HEK293 (cell line): Measurements from ENCODE around the gene PSMC2.

Experiments
- CTCF ChIA-PET: fragments of 350-600 bp; formaldehyde crosslinking; extraction: SDS; loops from one replicate; lab custom pipeline; 2021; ENCODE audit warnings: antibody characterized with exemption; lab: Yijun Ruan, JAX
- POLR2A ChIA-PET: fragments of 300-600 bp; formaldehyde crosslinking; extraction: SDS; loops from one replicate; lab custom pipeline; 2020; ENCODE audit warnings: antibody characterized with exemption, inconsistent platforms; lab: Yijun Ruan, JAX
- H3K27ac ChIP-seq: fragments of 200-500 bp; sonication (Bioruptor generic); 2 replicates; pipeline ENCODE4 v1.5.1; 2014; ENCODE audit warnings: low read depth, low read length, control low read depth, inconsistent platforms; ENCODE audit errors: extremely low read depth
- H3K36me3 ChIP-seq, 2 experiments: fragments of 200-500 bp in 1 of 2; sonication (Bioruptor generic) in 1 of 2; 1 replicate in 1 of 2; 2 replicates in 1 of 2; pipeline ENCODE4 v1.5.1; 2014 to 2017; ENCODE audit warnings: inconsistent platforms in 2 of 2, low read length in 2 of 2; ENCODE audit not compliant: control insufficient read depth in 2 of 2, insufficient read depth in 1 of 2
- H3K4me1 ChIP-seq: fragments of 200-500 bp; sonication (Bioruptor generic); 2 replicates; pipeline ENCODE4 v1.5.1; 2014; ENCODE audit warnings: mild to moderate bottlenecking, low read length, inconsistent platforms; ENCODE audit not compliant: control insufficient read depth, insufficient read depth
- H3K4me3 ChIP-seq: 2 replicates; pipeline ENCODE4 v1.5.1; 2011; ENCODE audit warnings: low read depth, mild to moderate bottlenecking, control low read depth, low read length, moderate library complexity
- H3K9me3 ChIP-seq: fragments of 200-500 bp; sonication (Bioruptor generic); 2 replicates; pipeline ENCODE4 v1.5.1; 2014; ENCODE audit warnings: low read depth, low read length, inconsistent platforms; ENCODE audit not compliant: control insufficient read depth, insufficient read depth
- GLI4 ChIP-seq: fragments of 450-650 bp; formaldehyde crosslinking; IDR thresholded peaks from 2 replicates; pipeline ENCODE4 v1.5.1; 2016; ENCODE audit warnings: missing biosample characterization, missing genetic modification characterization
- HOXA7 ChIP-seq: sonication (generic); formaldehyde crosslinking; IDR thresholded peaks from 2 replicates; pipeline ENCODE4 v1.8.1; 2022; ENCODE audit warnings: missing genetic modification reagents, borderline replicate concordance
- HOXD13 ChIP-seq: sonication (generic); formaldehyde crosslinking; IDR thresholded peaks from 2 replicates; pipeline ENCODE4 v1.8.0; 2022; ENCODE audit warnings: missing genetic modification reagents, borderline replicate concordance
- SP2 ChIP-seq: fragments of 450-650 bp; formaldehyde crosslinking; IDR thresholded peaks from 2 replicates; pipeline ENCODE4 v1.5.1; 2016; ENCODE audit warnings: missing biosample characterization, missing genetic modification characterization
- ZBTB21 ChIP-seq: fragments of 450-650 bp; formaldehyde crosslinking; IDR thresholded peaks from 2 replicates; pipeline ENCODE4 v1.5.1; 2017; ENCODE audit warnings: missing biosample characterization, missing genetic modification characterization
- ZBTB48 ChIP-seq: fragments of 450-650 bp; formaldehyde crosslinking; IDR thresholded peaks from 2 replicates; pipeline ENCODE4 v1.5.1; 2016; ENCODE audit warnings: missing biosample characterization, missing genetic modification characterization
- ZFHX2 ChIP-seq: fragments of 450-650 bp; formaldehyde crosslinking; conservative IDR thresholded peaks from 2 replicates; pipeline ENCODE4 v1.5.1; 2016; ENCODE audit warnings: missing biosample characterization, missing genetic modification characterization
- ZNF114 ChIP-seq: fragments of 450-650 bp; formaldehyde crosslinking; IDR thresholded peaks from 2 replicates; pipeline ENCODE4 v1.5.0; 2017; ENCODE audit warnings: missing biosample characterization, missing genetic modification characterization
- ZNF133 ChIP-seq: fragments of 450-650 bp; formaldehyde crosslinking; IDR thresholded peaks from 2 replicates; pipeline ENCODE4 v1.5.1; 2016; ENCODE audit warnings: missing biosample characterization, missing genetic modification characterization
- ZNF155 ChIP-seq: fragments of 450-650 bp; formaldehyde crosslinking; IDR thresholded peaks from 2 replicates; pipeline ENCODE4 v1.5.1; 2016; ENCODE audit warnings: missing biosample characterization, missing genetic modification characterization
- ZNF16 ChIP-seq: fragments of 450-650 bp; formaldehyde crosslinking; IDR thresholded peaks from 2 replicates; pipeline ENCODE4 v1.5.1; 2016; ENCODE audit warnings: low read depth, missing biosample characterization, missing genetic modification characterization
- ZNF169 ChIP-seq: fragments of 450-650 bp; formaldehyde crosslinking; IDR thresholded peaks from 2 replicates; pipeline ENCODE4 v1.5.1; 2016; ENCODE audit warnings: missing biosample characterization, missing genetic modification characterization
- ZNF175 ChIP-seq: fragments of 450-650 bp; formaldehyde crosslinking; IDR thresholded peaks from 2 replicates; pipeline ENCODE4 v1.5.1; 2016; ENCODE audit warnings: missing biosample characterization, missing genetic modification characterization
- ZNF266 ChIP-seq: fragments of 450-650 bp; formaldehyde crosslinking; IDR thresholded peaks from 2 replicates; pipeline ENCODE4 v1.5.1; 2016; ENCODE audit warnings: missing biosample characterization, missing genetic modification characterization, low read depth
- ZNF510 ChIP-seq: fragments of 450-650 bp; formaldehyde crosslinking; IDR thresholded peaks from 2 replicates; pipeline ENCODE4 v1.5.1; 2018; ENCODE audit warnings: mild to moderate bottlenecking, missing genetic modification characterization, missing biosample characterization; ENCODE audit not compliant: insufficient replicate concordance
- ZNF596 ChIP-seq: fragments of 450-650 bp; IDR thresholded peaks from 2 replicates; pipeline ENCODE4 v1.5.0; 2018; ENCODE audit warnings: missing biosample characterization, mild to moderate bottlenecking, missing genetic modification characterization, moderate library complexity
- ZNF677 ChIP-seq: fragments of 450-650 bp; IDR thresholded peaks from 2 replicates; pipeline ENCODE4 v1.5.0; 2018; ENCODE audit warnings: missing biosample characterization, mild to moderate bottlenecking, missing genetic modification characterization, moderate library complexity
- TF ChIP-seq, protein P1 (sequence below): fragments of 450-650 bp; formaldehyde crosslinking; IDR thresholded peaks from 2 replicates; pipeline ENCODE4 v1.5.1; 2016; ENCODE audit warnings: missing biosample characterization, missing genetic modification characterization
- TF ChIP-seq, protein P2 (sequence below): fragments of 450-650 bp; formaldehyde crosslinking; IDR thresholded peaks from 2 replicates; pipeline ENCODE4; 2016; ENCODE audit warnings: missing biosample characterization, missing genetic modification characterization
- TF ChIP-seq, protein P3 (sequence below): fragments of 450-650 bp; formaldehyde crosslinking; IDR thresholded peaks from 2 replicates; pipeline ENCODE4 v1.5.0; 2017; ENCODE audit warnings: missing biosample characterization, missing genetic modification characterization, borderline replicate concordance
- TF ChIP-seq, protein P4 (sequence below): fragments of 450-650 bp; formaldehyde crosslinking; IDR thresholded peaks from 2 replicates; pipeline ENCODE4 v1.5.1; 2016; ENCODE audit warnings: missing biosample characterization, missing genetic modification characterization

The PSMC2 gene

GRCh38 chr7:103381280-103382031, 34.0 kb downstream of the PSMC2 start:
- no peak overlapping the region for H3K27ac ChIP-seq
- ChIA-PET CTCF (no interaction called here), POLR2A (no interaction called here)
- no peaks in the 10 kb centered on the region for H3K4me1 ChIP-seq
- no peaks in the 10 kb centered on the region for H3K9me3 ChIP-seq
- TF ChIP-seq ZNF175 (no peak), ZNF169 (tag by site-specific recombination) (no peak), ZNF114 (tag by site-specific recombination) (no peak), GLI4 (tag by site-specific recombination) (no peak), ZNF155 (tag by site-specific recombination) (no peak), ZNF266 (no peak), ZNF16 (no peak), ZBTB48 (tag by site-specific recombination) (0 out of 2 replicates have a peak, but pooled peaks have one; percentile 19), ZNF596 (no peak), ZBTB21 (no peak), SP2 (no peak), ZFHX2 (tag by site-specific recombination) (0 out of 2 replicates have a peak, but pooled peaks have one; percentile 27), ZNF133 (tag by site-specific recombination) (no peak), ZNF677 (tag by site-specific recombination) (no peak), ZNF510 (tag by site-specific recombination) (no peak), HOXD13 (CRISPR knock-in tag) (no peak), HOXA7 (CRISPR knock-in tag) (no peak)
- TF ChIP-seq, protein P1, sequence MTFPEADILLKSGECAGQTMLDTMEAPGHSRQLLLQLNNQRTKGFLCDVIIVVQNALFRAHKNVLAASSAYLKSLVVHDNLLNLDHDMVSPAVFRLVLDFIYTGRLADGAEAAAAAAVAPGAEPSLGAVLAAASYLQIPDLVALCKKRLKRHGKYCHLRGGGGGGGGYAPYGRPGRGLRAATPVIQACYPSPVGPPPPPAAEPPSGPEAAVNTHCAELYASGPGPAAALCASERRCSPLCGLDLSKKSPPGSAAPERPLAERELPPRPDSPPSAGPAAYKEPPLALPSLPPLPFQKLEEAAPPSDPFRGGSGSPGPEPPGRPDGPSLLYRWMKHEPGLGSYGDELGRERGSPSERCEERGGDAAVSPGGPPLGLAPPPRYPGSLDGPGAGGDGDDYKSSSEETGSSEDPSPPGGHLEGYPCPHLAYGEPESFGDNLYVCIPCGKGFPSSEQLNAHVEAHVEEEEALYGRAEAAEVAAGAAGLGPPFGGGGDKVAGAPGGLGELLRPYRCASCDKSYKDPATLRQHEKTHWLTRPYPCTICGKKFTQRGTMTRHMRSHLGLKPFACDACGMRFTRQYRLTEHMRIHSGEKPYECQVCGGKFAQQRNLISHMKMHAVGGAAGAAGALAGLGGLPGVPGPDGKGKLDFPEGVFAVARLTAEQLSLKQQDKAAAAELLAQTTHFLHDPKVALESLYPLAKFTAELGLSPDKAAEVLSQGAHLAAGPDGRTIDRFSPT (tag by site-specific recombination) = no peak
- TF ChIP-seq, protein P2, sequence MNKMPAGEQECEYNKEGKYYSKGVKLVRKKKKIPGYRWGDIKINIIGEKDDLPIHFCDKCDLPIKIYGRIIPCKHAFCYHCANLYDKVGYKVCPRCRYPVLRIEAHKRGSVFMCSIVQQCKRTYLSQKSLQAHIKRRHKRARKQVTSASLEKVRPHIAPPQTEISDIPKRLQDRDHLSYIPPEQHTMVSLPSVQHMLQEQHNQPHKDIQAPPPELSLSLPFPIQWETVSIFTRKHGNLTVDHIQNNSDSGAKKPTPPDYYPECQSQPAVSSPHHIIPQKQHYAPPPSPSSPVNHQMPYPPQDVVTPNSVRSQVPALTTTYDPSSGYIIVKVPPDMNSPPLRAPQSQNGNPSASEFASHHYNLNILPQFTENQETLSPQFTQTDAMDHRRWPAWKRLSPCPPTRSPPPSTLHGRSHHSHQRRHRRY = no peak
- TF ChIP-seq, protein P3, sequence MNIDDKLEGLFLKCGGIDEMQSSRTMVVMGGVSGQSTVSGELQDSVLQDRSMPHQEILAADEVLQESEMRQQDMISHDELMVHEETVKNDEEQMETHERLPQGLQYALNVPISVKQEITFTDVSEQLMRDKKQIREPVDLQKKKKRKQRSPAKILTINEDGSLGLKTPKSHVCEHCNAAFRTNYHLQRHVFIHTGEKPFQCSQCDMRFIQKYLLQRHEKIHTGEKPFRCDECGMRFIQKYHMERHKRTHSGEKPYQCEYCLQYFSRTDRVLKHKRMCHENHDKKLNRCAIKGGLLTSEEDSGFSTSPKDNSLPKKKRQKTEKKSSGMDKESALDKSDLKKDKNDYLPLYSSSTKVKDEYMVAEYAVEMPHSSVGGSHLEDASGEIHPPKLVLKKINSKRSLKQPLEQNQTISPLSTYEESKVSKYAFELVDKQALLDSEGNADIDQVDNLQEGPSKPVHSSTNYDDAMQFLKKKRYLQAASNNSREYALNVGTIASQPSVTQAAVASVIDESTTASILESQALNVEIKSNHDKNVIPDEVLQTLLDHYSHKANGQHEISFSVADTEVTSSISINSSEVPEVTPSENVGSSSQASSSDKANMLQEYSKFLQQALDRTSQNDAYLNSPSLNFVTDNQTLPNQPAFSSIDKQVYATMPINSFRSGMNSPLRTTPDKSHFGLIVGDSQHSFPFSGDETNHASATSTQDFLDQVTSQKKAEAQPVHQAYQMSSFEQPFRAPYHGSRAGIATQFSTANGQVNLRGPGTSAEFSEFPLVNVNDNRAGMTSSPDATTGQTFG = no peak
- TF ChIP-seq, protein P4, sequence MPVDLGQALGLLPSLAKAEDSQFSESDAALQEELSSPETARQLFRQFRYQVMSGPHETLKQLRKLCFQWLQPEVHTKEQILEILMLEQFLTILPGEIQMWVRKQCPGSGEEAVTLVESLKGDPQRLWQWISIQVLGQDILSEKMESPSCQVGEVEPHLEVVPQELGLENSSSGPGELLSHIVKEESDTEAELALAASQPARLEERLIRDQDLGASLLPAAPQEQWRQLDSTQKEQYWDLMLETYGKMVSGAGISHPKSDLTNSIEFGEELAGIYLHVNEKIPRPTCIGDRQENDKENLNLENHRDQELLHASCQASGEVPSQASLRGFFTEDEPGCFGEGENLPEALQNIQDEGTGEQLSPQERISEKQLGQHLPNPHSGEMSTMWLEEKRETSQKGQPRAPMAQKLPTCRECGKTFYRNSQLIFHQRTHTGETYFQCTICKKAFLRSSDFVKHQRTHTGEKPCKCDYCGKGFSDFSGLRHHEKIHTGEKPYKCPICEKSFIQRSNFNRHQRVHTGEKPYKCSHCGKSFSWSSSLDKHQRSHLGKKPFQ (tag by site-specific recombination) = peak; percentile 75
- H3K36me3 ChIP-seq = no peaks in the 10 kb centered on the region
- no peak overlapping the region for H3K4me3 ChIP-seq
